ENCODE results near the gene CD101. TPM values are rescaled to one million over a fixed set of nuclear protein-coding genes. Genes with fewer than 3 reads are reported as not detected.

CD101 gene
- total RNA-seq, 2 experiments from 2014 or later, result not detected

DNA sequence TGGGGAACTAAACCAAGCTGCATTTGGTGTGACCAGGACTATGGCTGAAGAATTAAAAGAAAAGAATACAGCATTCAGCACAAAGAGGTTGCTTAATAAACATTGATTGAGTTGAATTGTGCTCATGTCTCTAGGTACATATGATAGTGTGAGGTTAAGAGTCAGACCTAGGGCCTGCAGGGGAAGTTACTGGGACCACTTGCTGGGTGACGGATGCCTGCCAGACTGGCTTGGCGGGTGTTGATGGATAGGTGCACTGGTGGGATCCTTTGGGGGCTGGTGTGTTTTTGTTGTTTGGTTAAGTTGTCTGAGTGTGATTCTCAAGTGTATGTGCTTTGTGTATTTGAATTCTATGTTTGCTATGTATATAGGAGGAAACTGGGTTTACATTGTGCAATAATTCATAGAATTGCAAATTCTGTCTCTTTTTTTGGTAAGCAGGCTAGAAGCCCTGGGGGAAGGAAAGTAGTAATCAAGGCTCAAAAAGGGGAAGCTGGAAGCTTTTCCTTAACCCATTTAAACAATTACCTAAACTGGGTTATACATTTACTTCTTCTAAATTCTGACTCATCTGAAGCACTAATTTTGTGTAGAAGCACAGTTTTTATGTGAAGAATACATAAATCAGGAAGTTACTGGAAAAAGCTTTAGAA is 1.8 kb downstream of the CD101 start:
- DNase-seq (ENCODE audit: low spot score), result no peak
- no peaks in the 10 kb centered on the region for H4K20me1 ChIP-seq (ENCODE audit: insufficient read depth, low read length)
- H3K4me3 ChIP-seq (ENCODE audit: low read depth, low read length, poor library complexity, severe bottlenecking), result no peak overlapping the region
- no TSS peak for BruUV-seq (replicated peaks)
- H3K4me1 ChIP-seq (ENCODE audit: insufficient read depth, low read length, poor library complexity, severe bottlenecking), result no peaks in the 10 kb centered on the region
- POLR2A ChIA-PET, result no interaction called here
- H3K79me2 ChIP-seq (ENCODE audit: insufficient read depth, low read depth, low read length), result no peaks in the 10 kb centered on the region
- no peak for TF ChIP-seq EZH2phosphoT487 (IDR thresholded peaks at IDR 0.05; ENCODE audit: borderline replicate concordance, low read depth, low read length)
- TF ChIP-seq, protein P1, sequence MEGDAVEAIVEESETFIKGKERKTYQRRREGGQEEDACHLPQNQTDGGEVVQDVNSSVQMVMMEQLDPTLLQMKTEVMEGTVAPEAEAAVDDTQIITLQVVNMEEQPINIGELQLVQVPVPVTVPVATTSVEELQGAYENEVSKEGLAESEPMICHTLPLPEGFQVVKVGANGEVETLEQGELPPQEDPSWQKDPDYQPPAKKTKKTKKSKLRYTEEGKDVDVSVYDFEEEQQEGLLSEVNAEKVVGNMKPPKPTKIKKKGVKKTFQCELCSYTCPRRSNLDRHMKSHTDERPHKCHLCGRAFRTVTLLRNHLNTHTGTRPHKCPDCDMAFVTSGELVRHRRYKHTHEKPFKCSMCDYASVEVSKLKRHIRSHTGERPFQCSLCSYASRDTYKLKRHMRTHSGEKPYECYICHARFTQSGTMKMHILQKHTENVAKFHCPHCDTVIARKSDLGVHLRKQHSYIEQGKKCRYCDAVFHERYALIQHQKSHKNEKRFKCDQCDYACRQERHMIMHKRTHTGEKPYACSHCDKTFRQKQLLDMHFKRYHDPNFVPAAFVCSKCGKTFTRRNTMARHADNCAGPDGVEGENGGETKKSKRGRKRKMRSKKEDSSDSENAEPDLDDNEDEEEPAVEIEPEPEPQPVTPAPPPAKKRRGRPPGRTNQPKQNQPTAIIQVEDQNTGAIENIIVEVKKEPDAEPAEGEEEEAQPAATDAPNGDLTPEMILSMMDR (conservative IDR thresholded peaks at IDR 0.05; ENCODE audit: low read length), result no peak
- no peaks in the 10 kb centered on the region for H3K9me2 ChIP-seq (ENCODE audit: insufficient read depth, low read length)
- H2AFZ ChIP-seq (ENCODE audit: low read length), result no peak overlapping the region
- H3K27ac ChIP-seq (ENCODE audit: low read depth, low read length, poor library complexity, severe bottlenecking), result no peak overlapping the region
- intact Hi-C loops (cut with micrococcal nuclease; ENCODE audit: unreplicated experiment), result no loop called here
- no peaks in the 10 kb centered on the region for H3K36me3 ChIP-seq (ENCODE audit: insufficient read depth, low read length)
- CTCF ChIA-PET (ENCODE audit: unreplicated experiment), result no interaction called here
- no peaks in the 10 kb centered on the region for H3K9me3 ChIP-seq (ENCODE audit: low read length)
- H3K4me2 ChIP-seq (ENCODE audit: low read length), result no peak overlapping the region

DNA sequence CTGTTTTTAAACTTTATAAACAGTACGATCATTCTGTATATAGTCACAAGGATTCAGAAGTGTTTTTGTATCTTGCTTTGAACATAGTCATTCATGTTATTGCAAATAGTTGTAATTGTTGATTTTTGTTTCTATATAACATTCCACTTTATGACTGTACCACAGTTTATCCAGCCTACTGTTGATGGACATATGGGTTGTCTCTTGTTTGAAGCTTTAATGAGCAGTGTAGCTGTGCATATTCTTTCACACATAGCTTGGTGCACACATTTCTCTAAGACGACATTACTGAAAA is 6.1 kb downstream of the CD101 start:
- Histone ChIP-seq H3K36me3 (ENCODE audit: insufficient read depth, low read length) (no peaks in the 10 kb centered on the region), H3K4me3 (ENCODE audit: low read depth, low read length, poor library complexity, severe bottlenecking) (no peak overlapping the region), H3K4me1 (ENCODE audit: insufficient read depth, low read length, poor library complexity, severe bottlenecking) (no peaks in the 10 kb centered on the region), H2AFZ (ENCODE audit: low read length) (no peak overlapping the region), H4K20me1 (ENCODE audit: insufficient read depth, low read length) (no peaks in the 10 kb centered on the region), H3K27ac (ENCODE audit: low read depth, low read length, poor library complexity, severe bottlenecking) (no peak overlapping the region), H3K79me2 (ENCODE audit: insufficient read depth, low read depth, low read length) (no peaks in the 10 kb centered on the region), H3K9me2 (ENCODE audit: insufficient read depth, low read length) (no peaks in the 10 kb centered on the region), H3K4me2 (ENCODE audit: low read length) (no peak overlapping the region), H3K9me3 (ENCODE audit: low read length) (no peaks in the 10 kb centered on the region)
- BruUV-seq (replicated peaks), result no TSS peak
- TF ChIP-seq EZH2phosphoT487 (IDR thresholded peaks at IDR 0.05; ENCODE audit: borderline replicate concordance, low read depth, low read length), result no peak
- ChIA-PET CTCF (ENCODE audit: unreplicated experiment) (no interaction called here), POLR2A (no interaction called here)
- DNase-seq (ENCODE audit: low spot score), result no peak
- intact Hi-C loops (cut with micrococcal nuclease; ENCODE audit: unreplicated experiment), result no loop called here

DNA sequence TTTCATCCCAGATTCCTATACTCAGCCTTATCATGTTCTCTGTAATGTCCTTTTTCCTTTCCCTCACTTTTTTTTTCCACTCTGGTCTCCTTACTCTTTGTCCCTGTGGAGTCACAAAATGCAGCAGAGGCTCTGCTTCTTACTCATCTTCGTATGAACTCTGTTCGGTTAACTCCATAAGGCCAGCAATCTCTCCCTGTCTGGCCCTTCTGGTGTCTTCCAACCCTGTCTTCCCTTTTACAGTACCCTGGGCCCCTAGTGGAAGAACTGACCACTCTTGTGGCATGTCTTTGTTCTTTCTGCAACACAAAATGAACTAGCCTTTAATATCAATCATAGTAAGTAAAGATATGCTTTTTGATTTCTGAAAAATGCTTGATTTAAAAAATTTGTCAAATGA is 7.1 kb downstream of the CD101 start:
- BruUV-seq (replicated peaks), result no TSS peak
- Histone ChIP-seq H3K79me2 (ENCODE audit: insufficient read depth, low read depth, low read length) (no peaks in the 10 kb centered on the region), H3K4me2 (ENCODE audit: low read length) (no peak overlapping the region), H3K27ac (ENCODE audit: low read depth, low read length, poor library complexity, severe bottlenecking) (no peak overlapping the region), H4K20me1 (ENCODE audit: insufficient read depth, low read length) (no peaks in the 10 kb centered on the region), H3K4me3 (ENCODE audit: low read depth, low read length, poor library complexity, severe bottlenecking) (no peak overlapping the region), H2AFZ (ENCODE audit: low read length) (no peak overlapping the region), H3K9me2 (ENCODE audit: insufficient read depth, low read length) (no peaks in the 10 kb centered on the region), H3K36me3 (ENCODE audit: insufficient read depth, low read length) (no peaks in the 10 kb centered on the region), H3K4me1 (ENCODE audit: insufficient read depth, low read length, poor library complexity, severe bottlenecking) (no peaks in the 10 kb centered on the region), H3K9me3 (ENCODE audit: low read length) (no peaks in the 10 kb centered on the region)
- CTCF ChIA-PET (ENCODE audit: unreplicated experiment), result no interaction called here
- TF ChIP-seq, protein P1 (conservative IDR thresholded peaks at IDR 0.05; ENCODE audit: low read length), result no peak
- TF ChIP-seq EZH2phosphoT487 (IDR thresholded peaks at IDR 0.05; ENCODE audit: borderline replicate concordance, low read depth, low read length), result no peak
- intact Hi-C loops (cut with micrococcal nuclease; ENCODE audit: unreplicated experiment), result no loop called here
- POLR2A ChIA-PET, result no interaction called here
- DNase-seq (ENCODE audit: low spot score), result no peak
